ENCODE measurements around the gene AXIN1.

DNA sequence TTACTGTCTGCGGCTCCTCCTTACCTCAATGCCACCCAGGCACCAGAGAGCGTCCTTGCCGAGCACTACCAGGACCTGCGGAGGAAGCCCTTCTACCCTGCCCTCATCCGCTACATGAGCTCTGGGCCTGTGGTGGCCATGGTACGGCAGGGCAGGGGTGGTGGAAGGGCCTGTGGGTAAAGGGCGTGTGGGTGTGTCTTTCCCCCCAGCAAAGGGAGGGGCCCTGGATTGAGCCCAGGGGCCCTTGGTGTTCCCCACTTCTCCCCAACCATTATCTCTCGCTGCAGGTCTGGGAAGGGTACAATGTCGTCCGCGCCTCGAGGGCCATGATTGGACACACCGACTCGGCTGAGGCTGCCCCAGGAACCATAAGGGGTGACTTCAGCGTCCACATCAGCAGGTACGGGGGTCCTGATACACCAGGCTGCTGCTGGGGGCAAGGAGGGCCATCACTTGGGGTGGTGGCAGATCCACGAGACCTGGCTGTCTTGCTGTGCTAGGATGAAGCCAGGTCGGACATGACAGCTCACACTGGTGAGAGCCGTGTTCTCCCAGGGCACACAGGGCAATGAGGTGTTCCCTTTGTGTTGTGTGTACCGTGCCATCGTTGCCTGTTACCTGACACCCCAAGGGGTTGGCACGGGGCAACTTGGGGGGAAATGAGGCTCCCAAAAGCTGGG is 47.0 kb upstream of the AXIN1 start:
- TF ChIP-seq ELF1 (tag; IDR thresholded peaks at IDR 0.05): no peak
- no peak for TF ChIP-seq POLR2A (conservative IDR thresholded peaks at IDR 0.05)
- TF ChIP-seq, protein P1, sequence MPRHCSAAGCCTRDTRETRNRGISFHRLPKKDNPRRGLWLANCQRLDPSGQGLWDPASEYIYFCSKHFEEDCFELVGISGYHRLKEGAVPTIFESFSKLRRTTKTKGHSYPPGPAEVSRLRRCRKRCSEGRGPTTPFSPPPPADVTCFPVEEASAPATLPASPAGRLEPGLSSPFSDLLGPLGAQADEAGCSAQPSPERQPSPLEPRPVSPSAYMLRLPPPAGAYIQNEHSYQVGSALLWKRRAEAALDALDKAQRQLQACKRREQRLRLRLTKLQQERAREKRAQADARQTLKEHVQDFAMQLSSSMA (CRISPR knock-in tag; IDR thresholded peaks at IDR 0.05): no peak
- no peak for TF ChIP-seq EZH2 (IDR thresholded peaks at IDR 0.05; ENCODE audit: borderline replicate concordance, low read depth, low read length)
- TF ChIP-seq, protein P2, sequence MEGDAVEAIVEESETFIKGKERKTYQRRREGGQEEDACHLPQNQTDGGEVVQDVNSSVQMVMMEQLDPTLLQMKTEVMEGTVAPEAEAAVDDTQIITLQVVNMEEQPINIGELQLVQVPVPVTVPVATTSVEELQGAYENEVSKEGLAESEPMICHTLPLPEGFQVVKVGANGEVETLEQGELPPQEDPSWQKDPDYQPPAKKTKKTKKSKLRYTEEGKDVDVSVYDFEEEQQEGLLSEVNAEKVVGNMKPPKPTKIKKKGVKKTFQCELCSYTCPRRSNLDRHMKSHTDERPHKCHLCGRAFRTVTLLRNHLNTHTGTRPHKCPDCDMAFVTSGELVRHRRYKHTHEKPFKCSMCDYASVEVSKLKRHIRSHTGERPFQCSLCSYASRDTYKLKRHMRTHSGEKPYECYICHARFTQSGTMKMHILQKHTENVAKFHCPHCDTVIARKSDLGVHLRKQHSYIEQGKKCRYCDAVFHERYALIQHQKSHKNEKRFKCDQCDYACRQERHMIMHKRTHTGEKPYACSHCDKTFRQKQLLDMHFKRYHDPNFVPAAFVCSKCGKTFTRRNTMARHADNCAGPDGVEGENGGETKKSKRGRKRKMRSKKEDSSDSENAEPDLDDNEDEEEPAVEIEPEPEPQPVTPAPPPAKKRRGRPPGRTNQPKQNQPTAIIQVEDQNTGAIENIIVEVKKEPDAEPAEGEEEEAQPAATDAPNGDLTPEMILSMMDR (IDR thresholded peaks at IDR 0.05 in 2 of 3, conservative IDR thresholded peaks at IDR 0.05 in 1 of 3; ENCODE audit: insufficient read depth in 2 of 3, low read depth in 1 of 3, low read length in 3 of 3): no peak
- TF ChIP-seq, protein P3, sequence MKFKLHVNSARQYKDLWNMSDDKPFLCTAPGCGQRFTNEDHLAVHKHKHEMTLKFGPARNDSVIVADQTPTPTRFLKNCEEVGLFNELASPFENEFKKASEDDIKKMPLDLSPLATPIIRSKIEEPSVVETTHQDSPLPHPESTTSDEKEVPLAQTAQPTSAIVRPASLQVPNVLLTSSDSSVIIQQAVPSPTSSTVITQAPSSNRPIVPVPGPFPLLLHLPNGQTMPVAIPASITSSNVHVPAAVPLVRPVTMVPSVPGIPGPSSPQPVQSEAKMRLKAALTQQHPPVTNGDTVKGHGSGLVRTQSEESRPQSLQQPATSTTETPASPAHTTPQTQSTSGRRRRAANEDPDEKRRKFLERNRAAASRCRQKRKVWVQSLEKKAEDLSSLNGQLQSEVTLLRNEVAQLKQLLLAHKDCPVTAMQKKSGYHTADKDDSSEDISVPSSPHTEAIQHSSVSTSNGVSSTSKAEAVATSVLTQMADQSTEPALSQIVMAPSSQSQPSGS (CRISPR knock-in tag; IDR thresholded peaks at IDR 0.05): no peak
- TF ChIP-seq BACH1 (tag; IDR thresholded peaks at IDR 0.05): no peak
- no peak for TF ChIP-seq TGIF2 (CRISPR knock-in tag; IDR thresholded peaks at IDR 0.05)
- no peak for TF ChIP-seq MBD2 (IDR thresholded peaks at IDR 0.05; ENCODE audit: borderline replicate concordance, low read depth)
- no peak for TF ChIP-seq ZNF77 (CRISPR knock-in tag; IDR thresholded peaks at IDR 0.05)

All from K562 (cell line).